Adrenal gland (tissue), 5 donors: Measurements from ENCODE around the gene PMEPA1.

Experiments
- CTCF ChIP-seq, 6 experiments: fragments of 450-650 bp in 4 of 6; fragments of 200-600 bp in 2 of 6; sonication (generic) in 1 of 6; IDR thresholded peaks; 1 replicate in 5 of 6; 2 replicates in 1 of 6; pipeline versions ENCODE4 v1.5.1 to v1.8.0; 2016 to 2021; ENCODE audit warnings: antibody characterized with exemption in 6 of 6, mild to moderate bottlenecking in 2 of 6, moderate library complexity in 1 of 6
- POLR2A ChIP-seq, 2 donors: fragments of 450-650 bp; IDR thresholded peaks; one replicate each; pipeline ENCODE4 v1.6.1; 2017; ENCODE audit warnings: antibody characterized with exemption in 2 of 2, mild to moderate bottlenecking in 2 of 2, moderate library complexity in 1 of 2
- donor health status: DM: no; HTN: no; CAD: no.

GRCh38 chr20:57630061-57630460 lies 79.8 kb downstream of the PMEPA1 start:
- no peak for TF ChIP-seq CTCF (IDR thresholded peaks at IDR 0.05)
- no peak for TF ChIP-seq POLR2A (IDR thresholded peaks at IDR 0.05)
